CD14-positive monocyte (primary cell): ENCODE data around the gene METTL4. TPM values are rescaled to one million over a fixed set of nuclear protein-coding genes. Genes with fewer than 3 reads are reported as not detected.
"Not testable (repeated sequence)": the region's sequence is repeated elsewhere in the genome, so short reads cannot be mapped to it uniquely, and the experiment has no call there.

Experiments
- DNase-seq, 3 donors: peaks; one replicate each; pipeline ENCODE4 v3.0.0-alpha.2; 2011 to 2022
- H2AFZ ChIP-seq: 2 replicates; pipeline ENCODE4 v1.6.0; 2012; ENCODE audit warnings: mild to moderate bottlenecking, low read depth, low read length, inconsistent platforms; ENCODE audit not compliant: insufficient read depth, poor library complexity, severe bottlenecking
- H3K27ac ChIP-seq, 2 donors: 1 replicate in 1 of 2; 2 replicates in 1 of 2; pipeline ENCODE4 v1.5.1; 2012 to 2013; ENCODE audit warnings: low read length in 2 of 2, control low read depth in 1 of 2, inconsistent platforms in 1 of 2, low read depth in 1 of 2, mild to moderate bottlenecking in 1 of 2
- H3K27me3 ChIP-seq, 2 donors: one replicate each; pipeline versions ENCODE4 v1.6.0 to v1.6.1; 2011 to 2013; ENCODE audit warnings: low read length in 2 of 2; ENCODE audit not compliant: control insufficient read depth in 2 of 2, insufficient read depth in 2 of 2
- H3K36me3 ChIP-seq, 2 donors: replicated peaks in 1 of 2; 1 replicate in 1 of 2; 2 replicates in 1 of 2; pipeline versions ENCODE4 v1.5.1 to v1.6.1; 2012 to 2013; ENCODE audit warnings: low read length in 2 of 2, control low read depth in 1 of 2, inconsistent platforms in 1 of 2, mild to moderate bottlenecking in 1 of 2; ENCODE audit not compliant: insufficient read depth in 2 of 2, control insufficient read depth in 1 of 2
- H3K4me1 ChIP-seq, 2 donors: 1 replicate in 1 of 2; 2 replicates in 1 of 2; pipeline versions ENCODE4 v1.5.1 to v1.6.1; 2012 to 2013; ENCODE audit warnings: low read length in 2 of 2, control low read depth in 1 of 2, inconsistent platforms in 1 of 2, mild to moderate bottlenecking in 1 of 2, moderate library complexity in 1 of 2; ENCODE audit not compliant: insufficient read depth in 2 of 2, control insufficient read depth in 1 of 2
- H3K4me2 ChIP-seq: replicated peaks from 2 replicates; pipeline ENCODE3; 2012; ENCODE audit warnings: low read length, moderate library complexity, mild to moderate bottlenecking; ENCODE audit not compliant: poor library complexity, severe bottlenecking; ENCODE audit errors: extremely low read depth
- H3K4me3 ChIP-seq, 3 experiments: fragments of 200-600 bp in 1 of 3; sonication (generic) in 1 of 3; replicated peaks in 1 of 3; 1 replicate in 2 of 3; 2 replicates in 1 of 3; pipeline ENCODE4 v1.5.1; 2011 to 2013; ENCODE audit warnings: low read length in 3 of 3, mild to moderate bottlenecking in 3 of 3, control low read depth in 2 of 3, low read depth in 2 of 3, inconsistent platforms in 1 of 3, moderate library complexity in 1 of 3
- H3K79me2 ChIP-seq: 2 replicates; pipeline ENCODE4 v1.6.0; 2012; ENCODE audit warnings: mild to moderate bottlenecking, control low read depth, inconsistent platforms, low read length, moderate library complexity; ENCODE audit not compliant: insufficient read depth
- H3K9ac ChIP-seq: 2 replicates; pipeline ENCODE4 v1.6.0; 2017; ENCODE audit warnings: low read length, mild to moderate bottlenecking; ENCODE audit not compliant: insufficient read depth, poor library complexity, severe bottlenecking
- H3K9me3 ChIP-seq, 2 donors: replicated peaks in 1 of 2; 1 replicate in 1 of 2; 2 replicates in 1 of 2; pipeline versions ENCODE4 v1.5.1 to v1.6.1; 2012 to 2013; ENCODE audit warnings: low read length in 2 of 2, control low read depth in 1 of 2; ENCODE audit not compliant: control insufficient read depth in 1 of 2, insufficient read depth in 1 of 2
- H4K20me1 ChIP-seq: 2 replicates; pipeline ENCODE4 v1.6.0; 2012; ENCODE audit warnings: mild to moderate bottlenecking, low read length, control low read depth, moderate library complexity; ENCODE audit not compliant: insufficient read depth
- H3K27ac Mint-ChIP-seq, 7 donors: one replicate each; pipeline ENCODE4 v1.8.0; 2020; ENCODE audit warnings: mild to moderate bottlenecking in 7 of 7, mixed read lengths in 7 of 7, moderate library complexity in 6 of 7, inconsistent platforms in 2 of 7
- H3K27me3 Mint-ChIP-seq, 3 donors: one replicate each; pipeline ENCODE4 v1.8.0; 2021 to 2022; ENCODE audit warnings: low read depth in 3 of 3, mild to moderate bottlenecking in 3 of 3, mixed read lengths in 3 of 3, moderate library complexity in 3 of 3, inconsistent platforms in 1 of 3
- H3K36me3 Mint-ChIP-seq, 2 donors: one replicate each; pipeline ENCODE4 v1.8.0; 2020; ENCODE audit warnings: mixed read lengths in 2 of 2, inconsistent platforms in 1 of 2, mild to moderate bottlenecking in 1 of 2
- H3K4me1 Mint-ChIP-seq: one replicate; pipeline ENCODE4 v1.8.0; 2020; ENCODE audit warnings: mild to moderate bottlenecking, mixed read lengths
- H3K4me3 Mint-ChIP-seq, 2 donors: one replicate each; pipeline ENCODE4 v1.8.0; 2020; ENCODE audit warnings: mild to moderate bottlenecking in 2 of 2, mixed read lengths in 2 of 2, moderate library complexity in 1 of 2
- H3K9me3 Mint-ChIP-seq, 7 donors: one replicate each; pipeline ENCODE4 v1.8.0; 2020 to 2022; ENCODE audit warnings: mixed read lengths in 7 of 7, mild to moderate bottlenecking in 6 of 7, moderate library complexity in 6 of 7, inconsistent platforms in 2 of 7
- CTCF ChIP-seq: fragments of 200-600 bp; IDR thresholded peaks from one replicate; pipeline ENCODE4 v1.8.0; 2022; ENCODE audit warnings: antibody characterized with exemption, mild to moderate bottlenecking
- WGBS: methylation state at CpG from one replicate; pipeline ENCODE4 v1.1.5; 2013; ENCODE audit warnings: missing lambda C conversion rate; ENCODE audit not compliant: insufficient coverage; 5-methylcytosine and 5-hydroxymethylcytosine counted together
- intact Hi-C, 2 donors: fragments of 100-400 bp; cut with micrococcal nuclease; formaldehyde crosslinking; loops; one replicate each; pipeline versions ENCODE4 v1.15.0 to v1.15.1; 2023
- polyA plus RNA-seq, 3 donors: library from polyadenylated mRNA; depleted of rRNA in 1 of 3; unstranded in 2 of 3; stranded (reverse) in 1 of 3; fragments of 300-500 nt in 2 of 3; fragments of >200 nt in 1 of 3; fragmentation: Illumina TruSeq in 2 of 3; gene quantifications; 1 replicate in 2 of 3; 2 replicates in 1 of 3; pipeline ENCODE4 v1.2.3, GENCODE V29; 2012 to 2021

The METTL4 gene
- polyA plus RNA-seq, 3 donors: 3.0 to 4.1 (median 3.3) TPM

GRCh38 chr18:2526329-2526728, 45.0 kb downstream of the METTL4 start:
- Histone ChIP-seq H3K4me1 (no peaks in the 10 kb centered on the region), H3K4me2 (no peak overlapping the region), H3K79me2 (no peaks in the 10 kb centered on the region), H3K4me3 (no peak overlapping the region), H3K36me3 (no peaks in the 10 kb centered on the region), H3K27ac (no peak overlapping the region), H3K9ac (no peak overlapping the region), H4K20me1 (no peaks in the 10 kb centered on the region), H2AFZ (no peak overlapping the region), H3K27me3 (no peaks in the 10 kb centered on the region), H3K9me3 (no peaks in the 10 kb centered on the region)
- intact Hi-C loops: no loop called here
- peaks cover 0 to 4% (median 4%) of the 10 kb centered on the region in 3 donors for H3K27me3 Mint-ChIP-seq
- H3K4me1 Mint-ChIP-seq: no peaks in the 10 kb centered on the region
- H3K36me3 Mint-ChIP-seq: no peaks in the 10 kb centered on the region
- TF ChIP-seq CTCF: no peak
- H3K9me3 Mint-ChIP-seq: no peaks in the 10 kb centered on the region
- no peak overlapping the region for H3K4me3 Mint-ChIP-seq
- no CpG with 5 or more reads among the region's 2 CpGs for WGBS
- H3K27ac Mint-ChIP-seq: no peak overlapping the region
- no peak for DNase-seq

GRCh38 chr18:2524794-2525198, 46.5 kb downstream of the METTL4 start:
- H3K4me3 Mint-ChIP-seq, H4K20me1 ChIP-seq, H3K79me2 ChIP-seq, H3K27me3 Mint-ChIP-seq, H3K36me3 Mint-ChIP-seq, H3K27ac Mint-ChIP-seq, H3K4me2 ChIP-seq, intact Hi-C loops, H3K4me1 ChIP-seq, DNase-seq, H3K9ac ChIP-seq, H2AFZ ChIP-seq, H3K9me3 Mint-ChIP-seq, H3K27me3 ChIP-seq, H3K27ac ChIP-seq, H3K36me3 ChIP-seq, H3K4me1 Mint-ChIP-seq, H3K9me3 ChIP-seq, H3K4me3 ChIP-seq: not testable (repeated sequence)
- no CpG with 5 or more reads among the region's 2 CpGs for WGBS
